ENCODE measurements around the gene KLRB1. TPM values are rescaled to one million over a fixed set of nuclear protein-coding genes. Genes with fewer than 3 reads are reported as not detected.

Gene KLRB1
- polyA plus RNA-seq, 2 of the 4 experiments (the other 2 are of a cell fraction), result not detected

GRCh38 chr12:9590441-9590840 is 17.3 kb downstream of the KLRB1 start:
- Histone ChIP-seq H3K4me2 (no peak overlapping the region), H3K4me1 (no peaks in the 10 kb centered on the region), H3K27ac (no peak overlapping the region), H3K9me3 (no peaks in the 10 kb centered on the region), H3K4me3 (no peak overlapping the region)
- 81% methylated on average over 2 of the region's 2 CpGs for WGBS (ENCODE audit: missing lambda C conversion rate)
- TF ChIP-seq FOSB (CRISPR knock-in tag; IDR thresholded peaks at IDR 0.05), result no peak
- no peak for TF ChIP-seq PHF8 (IDR thresholded peaks at IDR 0.05; ENCODE audit: borderline replicate concordance, low read depth)
- TF ChIP-seq RARB (CRISPR knock-in tag; IDR thresholded peaks at IDR 0.05), result no peak
- TF ChIP-seq HOXB13 (CRISPR knock-in tag; IDR thresholded peaks at IDR 0.05; ENCODE audit: low read depth), result no peak
- TF ChIP-seq CEBPB (IDR thresholded peaks at IDR 0.05), result no peak
- TF ChIP-seq, protein P1, sequence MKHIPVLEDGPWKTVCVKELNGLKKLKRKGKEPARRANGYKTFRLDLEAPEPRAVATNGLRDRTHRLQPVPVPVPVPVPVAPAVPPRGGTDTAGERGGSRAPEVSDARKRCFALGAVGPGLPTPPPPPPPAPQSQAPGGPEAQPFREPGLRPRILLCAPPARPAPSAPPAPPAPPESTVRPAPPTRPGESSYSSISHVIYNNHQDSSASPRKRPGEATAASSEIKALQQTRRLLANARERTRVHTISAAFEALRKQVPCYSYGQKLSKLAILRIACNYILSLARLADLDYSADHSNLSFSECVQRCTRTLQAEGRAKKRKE (CRISPR knock-in tag; IDR thresholded peaks at IDR 0.05; ENCODE audit: low read depth), result no peak
- no peak for TF ChIP-seq CHD4 (IDR thresholded peaks at IDR 0.05; ENCODE audit: borderline replicate concordance)
- TF ChIP-seq CTCF (IDR thresholded peaks at IDR 0.05), result no peak
- TF ChIP-seq JUNB (IDR thresholded peaks at IDR 0.05), result no peak
- TF ChIP-seq RCOR1 (IDR thresholded peaks at IDR 0.05; ENCODE audit: low read depth, low read length), result no peak
- TF ChIP-seq NFE2L2 (conservative IDR thresholded peaks at IDR 0.05; ENCODE audit: low read length), result no peak
- CTCF ChIA-PET, result no interaction called here
- DNase-seq (ENCODE audit: low read depth in 1 of 2, low spot score in 1 of 2), result no peak
- ATAC-seq, result no peak
- POLR2A ChIA-PET, result no interaction called here
- no peak for FAIRE-seq

DNA sequence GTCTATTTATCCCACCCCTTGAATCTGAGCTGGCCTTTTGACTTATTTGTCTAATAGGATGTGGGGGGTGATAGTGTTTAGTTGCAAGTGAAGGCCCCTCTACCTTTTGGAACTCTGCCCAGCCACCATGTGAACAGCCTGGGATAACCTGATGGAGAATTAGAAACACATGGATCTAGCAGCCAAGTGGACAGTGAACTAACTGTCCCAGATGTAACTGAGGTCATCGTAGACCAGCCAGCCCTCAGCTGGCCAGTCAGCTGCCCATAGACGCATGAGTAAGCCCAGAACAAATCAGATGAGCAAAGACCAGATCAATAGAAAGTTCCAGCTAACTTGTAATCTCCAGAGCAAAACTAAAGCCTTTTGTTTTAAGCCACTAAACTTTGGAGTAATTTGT is 19.0 kb downstream of the KLRB1 start:
- ATAC-seq, result no peak
- H3K27ac ChIP-seq, result no peak overlapping the region
- WGBS (ENCODE audit: missing lambda C conversion rate), result 88% methylated on average over 2 of the region's 2 CpGs
- no peaks in the 10 kb centered on the region for H3K4me1 ChIP-seq
- H3K9me3 ChIP-seq, result no peaks in the 10 kb centered on the region
- TF ChIP-seq KDM1A (IDR thresholded peaks at IDR 0.05; ENCODE audit: low read depth) (no peak), NPAS2 (CRISPR knock-in tag; IDR thresholded peaks at IDR 0.05; ENCODE audit: borderline replicate concordance) (no peak), CEBPB (IDR thresholded peaks at IDR 0.05) (no peak), JUNB (IDR thresholded peaks at IDR 0.05) (no peak), PBX3 (IDR thresholded peaks at IDR 0.05) (no peak), HOXB13 (CRISPR knock-in tag; IDR thresholded peaks at IDR 0.05; ENCODE audit: low read depth) (no peak), HMGXB4 (CRISPR knock-in tag; IDR thresholded peaks at IDR 0.05; ENCODE audit: borderline replicate concordance) (no peak), ZSCAN20 (CRISPR knock-in tag; IDR thresholded peaks at IDR 0.05) (no peak), CHD2 (IDR thresholded peaks at IDR 0.05; ENCODE audit: low read length, partially characterized antibody) (no peak), HDAC2 (IDR thresholded peaks at IDR 0.05) (no peak), MAFK (IDR thresholded peaks at IDR 0.05; ENCODE audit: partially characterized antibody) (no peak), FOSL2 (IDR thresholded peaks at IDR 0.05) (no peak), FOSL2 (CRISPR knock-in tag; IDR thresholded peaks at IDR 0.05) (no peak), CBX8 (IDR thresholded peaks at IDR 0.05) (no peak), MAX (IDR thresholded peaks at IDR 0.05) (no peak), ELK1 (IDR thresholded peaks at IDR 0.05; ENCODE audit: low read depth, low read length) (no peak), ESRRA (IDR thresholded peaks at IDR 0.05; ENCODE audit: borderline replicate concordance, low read length) (no peak)
- TF ChIP-seq, protein P2, sequence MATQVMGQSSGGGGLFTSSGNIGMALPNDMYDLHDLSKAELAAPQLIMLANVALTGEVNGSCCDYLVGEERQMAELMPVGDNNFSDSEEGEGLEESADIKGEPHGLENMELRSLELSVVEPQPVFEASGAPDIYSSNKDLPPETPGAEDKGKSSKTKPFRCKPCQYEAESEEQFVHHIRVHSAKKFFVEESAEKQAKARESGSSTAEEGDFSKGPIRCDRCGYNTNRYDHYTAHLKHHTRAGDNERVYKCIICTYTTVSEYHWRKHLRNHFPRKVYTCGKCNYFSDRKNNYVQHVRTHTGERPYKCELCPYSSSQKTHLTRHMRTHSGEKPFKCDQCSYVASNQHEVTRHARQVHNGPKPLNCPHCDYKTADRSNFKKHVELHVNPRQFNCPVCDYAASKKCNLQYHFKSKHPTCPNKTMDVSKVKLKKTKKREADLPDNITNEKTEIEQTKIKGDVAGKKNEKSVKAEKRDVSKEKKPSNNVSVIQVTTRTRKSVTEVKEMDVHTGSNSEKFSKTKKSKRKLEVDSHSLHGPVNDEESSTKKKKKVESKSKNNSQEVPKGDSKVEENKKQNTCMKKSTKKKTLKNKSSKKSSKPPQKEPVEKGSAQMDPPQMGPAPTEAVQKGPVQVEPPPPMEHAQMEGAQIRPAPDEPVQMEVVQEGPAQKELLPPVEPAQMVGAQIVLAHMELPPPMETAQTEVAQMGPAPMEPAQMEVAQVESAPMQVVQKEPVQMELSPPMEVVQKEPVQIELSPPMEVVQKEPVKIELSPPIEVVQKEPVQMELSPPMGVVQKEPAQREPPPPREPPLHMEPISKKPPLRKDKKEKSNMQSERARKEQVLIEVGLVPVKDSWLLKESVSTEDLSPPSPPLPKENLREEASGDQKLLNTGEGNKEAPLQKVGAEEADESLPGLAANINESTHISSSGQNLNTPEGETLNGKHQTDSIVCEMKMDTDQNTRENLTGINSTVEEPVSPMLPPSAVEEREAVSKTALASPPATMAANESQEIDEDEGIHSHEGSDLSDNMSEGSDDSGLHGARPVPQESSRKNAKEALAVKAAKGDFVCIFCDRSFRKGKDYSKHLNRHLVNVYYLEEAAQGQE (IDR thresholded peaks at IDR 0.05), result no peak
- FAIRE-seq, result no peak
- H3K4me3 ChIP-seq, result no peak overlapping the region
- no peak for DNase-seq (ENCODE audit: low read depth in 1 of 2, low spot score in 1 of 2)
- no peak overlapping the region for H3K4me2 ChIP-seq
- ChIA-PET CTCF (no interaction called here), POLR2A (no interaction called here)

Measured in A549 (cell line).